Measurements from ENCODE around the gene ETS2.
A peak's percentile ranks its signal among the peaks of the same experiment; 100 is the strongest.

The ETS2 gene

DNA sequence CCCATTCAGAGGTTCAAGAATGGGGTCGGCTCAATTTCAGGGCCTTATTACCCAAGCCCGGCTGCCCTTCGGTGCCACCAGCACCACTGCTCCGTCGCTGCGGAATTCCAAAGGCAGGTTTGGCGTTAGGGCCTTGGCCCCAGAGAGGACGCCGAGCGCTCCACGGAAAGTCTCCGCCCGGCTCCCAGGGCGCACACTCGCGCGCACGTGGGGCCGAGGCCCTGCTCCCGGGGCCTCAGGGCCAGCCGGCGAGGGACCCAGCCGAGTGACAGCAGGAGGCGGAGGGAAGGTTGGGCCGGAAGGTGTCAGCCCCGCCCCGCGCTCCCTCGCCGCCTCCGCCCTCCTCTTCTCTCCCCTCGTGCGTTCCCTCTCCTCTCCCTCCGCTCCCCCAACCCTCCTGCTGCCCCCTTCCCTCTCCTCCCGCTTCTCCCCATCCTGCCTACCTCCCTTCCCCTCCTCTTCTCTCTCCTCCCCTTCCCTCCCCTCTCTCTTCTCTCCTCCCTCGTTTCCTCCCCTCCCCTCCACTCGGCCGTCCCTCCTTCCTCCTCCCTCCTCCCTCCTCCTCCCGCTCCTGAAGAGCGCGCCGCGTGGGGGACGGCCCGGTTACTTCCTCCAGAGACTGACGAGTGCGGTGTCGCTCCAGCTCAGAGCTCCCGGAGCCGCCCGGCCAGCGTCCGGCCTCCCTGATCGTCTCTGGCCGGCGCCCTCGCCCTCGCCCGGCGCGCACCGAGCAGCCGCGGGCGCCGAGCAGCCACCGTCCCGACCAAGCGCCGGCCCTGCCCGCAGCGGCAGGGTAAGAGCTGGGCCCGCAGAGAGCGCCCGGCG is at the start of gene ETS2:
TSS of gene ETS2 (plus strand) at position 602 of the 825 bp plus-strand sequence. CDS start 4,106 bp downstream, outside the sequence.
- DNase-seq, result peak; percentile 62

DNA sequence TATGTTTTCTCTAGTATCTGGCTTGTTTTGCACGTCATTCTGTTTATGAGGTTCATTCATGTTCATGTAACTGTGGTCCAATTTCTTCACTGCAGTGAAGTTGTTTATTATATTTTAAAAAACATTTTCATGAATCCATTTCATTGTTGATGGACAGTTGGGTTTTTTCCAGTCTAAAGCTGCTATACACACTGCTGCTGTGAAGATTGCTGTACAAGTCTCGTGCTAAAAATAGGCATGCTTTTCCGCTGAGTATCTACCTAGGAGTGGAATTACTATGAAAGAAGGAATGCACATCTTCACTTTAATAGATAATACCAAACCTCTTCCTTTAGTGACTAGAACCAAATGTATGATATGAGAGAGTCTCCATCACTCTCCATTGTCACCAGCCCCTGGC is 49.0 kb upstream of the ETS2 start:
- no peak for DNase-seq

DNA sequence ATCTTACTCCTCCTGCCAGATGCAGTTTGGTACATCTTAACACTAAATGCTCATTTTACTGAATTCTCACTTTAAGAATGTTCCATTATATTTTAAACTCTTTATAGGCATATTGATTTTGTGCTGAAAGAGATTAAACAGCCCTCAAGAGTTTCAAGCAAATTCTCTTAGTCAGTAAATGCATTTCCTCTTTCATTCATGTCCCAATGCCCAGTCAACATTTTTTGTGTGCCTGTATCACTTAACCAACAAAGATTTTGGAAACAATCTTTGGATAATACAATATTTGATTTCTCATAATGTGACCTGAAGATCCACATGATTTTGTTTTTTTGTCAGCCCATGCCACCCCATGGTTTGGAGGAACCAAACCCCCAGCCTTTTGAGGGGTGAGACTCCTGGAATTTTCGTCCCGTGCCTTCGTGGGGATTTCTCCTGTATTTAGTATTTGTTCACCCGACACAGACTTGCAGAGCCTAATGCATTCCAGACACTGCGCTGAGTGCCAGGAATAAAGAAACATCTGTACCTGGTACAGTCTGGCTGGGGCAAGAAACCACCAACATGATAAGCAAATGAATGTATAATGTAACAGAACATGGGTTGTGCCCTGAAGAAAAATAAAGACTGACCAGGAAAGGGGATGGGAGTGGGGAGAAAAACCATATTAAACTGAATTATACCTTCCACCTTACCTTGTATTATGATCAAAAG is 47.1 kb upstream of the ETS2 start:
- no peak for DNase-seq

DNA sequence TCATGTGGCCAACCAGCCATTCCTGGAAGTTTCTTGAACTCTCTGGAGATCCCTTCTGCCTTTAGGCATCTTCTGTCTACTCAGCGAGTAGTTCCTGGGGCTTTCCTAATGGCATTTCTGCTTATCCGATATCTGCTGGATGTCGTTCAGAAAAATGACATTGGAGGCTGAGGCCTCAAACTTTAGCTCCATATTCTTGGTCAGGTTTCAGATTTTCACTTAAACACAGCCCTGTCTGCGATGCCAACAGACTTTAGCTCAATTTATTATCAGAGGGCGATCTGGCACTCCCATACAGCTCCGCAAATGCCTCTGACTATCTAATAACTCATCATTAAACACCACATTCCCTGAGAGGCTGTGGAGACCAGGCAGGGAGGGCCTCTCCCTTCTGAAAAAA is 46.3 kb upstream of the ETS2 start:
- no peak for DNase-seq

- no peak for DNase-seq
Measured at GRCh38 chr21:38760017-38760761, 45.5 kb upstream of the ETS2 start.

DNA sequence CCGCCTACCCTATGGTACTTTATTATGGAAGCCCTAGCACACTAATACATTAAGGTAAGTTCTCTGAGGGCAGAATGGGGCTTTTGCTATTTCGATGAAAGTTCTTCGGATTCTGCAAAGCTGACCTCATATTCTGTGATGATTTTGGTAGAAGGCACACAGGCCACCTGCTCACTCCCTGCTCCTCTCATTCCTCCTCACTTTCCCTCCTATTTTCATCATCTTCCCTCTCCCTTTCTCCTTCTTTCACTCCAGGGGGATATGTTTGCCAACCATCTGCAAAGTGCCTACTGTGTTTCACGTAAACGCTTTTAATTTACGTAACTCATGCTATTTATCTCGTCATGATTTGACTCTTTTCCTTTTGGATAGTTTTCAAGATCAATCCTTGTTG is 45.0 kb upstream of the ETS2 start:
- DNase-seq, result no peak

DNA sequence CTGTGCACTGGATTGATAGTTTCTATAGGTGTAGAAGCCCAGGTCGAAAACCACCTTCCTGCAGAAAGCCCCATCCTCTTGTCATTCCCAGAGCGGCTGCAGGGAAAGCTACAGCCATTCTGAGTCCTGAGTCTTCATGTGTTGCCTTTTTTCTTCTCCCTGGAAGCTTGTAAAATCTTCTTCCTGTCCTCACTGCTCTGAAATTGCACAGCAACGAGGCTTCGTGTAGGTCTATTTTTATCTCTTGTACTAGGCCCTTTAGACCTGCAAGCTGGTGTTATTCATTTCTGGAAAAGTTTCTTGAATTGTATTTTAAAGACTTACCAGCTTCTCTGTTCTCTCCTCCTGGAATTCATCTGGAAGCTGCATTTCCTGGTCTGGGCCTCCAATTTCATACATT is 44.2 kb upstream of the ETS2 start:
- DNase-seq, result no peak

GRCh38 chr21:38765056-38765455 is 40.7 kb upstream of the ETS2 start:
- DNase-seq, result no peak

GRCh38 chr21:38766987-38767722 is 38.6 kb upstream of the ETS2 start:
- peak; percentile 43 for DNase-seq

GRCh38 chr21:38768471-38769063 is 37.2 kb upstream of the ETS2 start:
- DNase-seq, result no peak

DNA sequence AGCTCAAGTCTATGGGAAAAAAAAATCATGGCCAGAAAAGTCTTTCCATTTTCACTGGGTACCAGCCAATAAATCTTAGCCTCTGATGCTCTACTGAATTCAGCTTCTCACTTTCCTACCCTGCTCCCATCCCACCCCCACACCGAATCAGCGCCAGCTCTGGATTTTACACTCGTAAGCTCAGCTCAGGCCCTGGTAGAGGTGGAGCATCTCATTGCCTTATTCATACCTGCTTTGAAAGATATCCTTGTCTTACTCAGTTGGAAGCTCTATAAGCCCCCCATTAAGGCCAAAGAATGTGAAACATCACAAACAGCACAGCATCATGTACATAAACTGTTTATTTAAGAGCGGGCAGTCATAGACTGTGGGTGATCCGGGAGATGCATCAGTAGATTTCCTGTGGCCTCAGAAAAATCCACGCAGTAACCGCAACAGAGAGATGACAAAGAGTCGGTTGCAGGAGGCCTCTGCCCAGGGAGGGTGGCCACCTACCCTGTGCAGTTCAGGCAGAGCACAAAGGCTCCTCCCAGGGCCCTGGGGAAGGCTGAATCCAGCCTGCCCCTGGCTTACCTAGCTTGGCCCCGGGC is 36.4 kb upstream of the ETS2 start:
- DNase-seq, result no peak

DNA sequence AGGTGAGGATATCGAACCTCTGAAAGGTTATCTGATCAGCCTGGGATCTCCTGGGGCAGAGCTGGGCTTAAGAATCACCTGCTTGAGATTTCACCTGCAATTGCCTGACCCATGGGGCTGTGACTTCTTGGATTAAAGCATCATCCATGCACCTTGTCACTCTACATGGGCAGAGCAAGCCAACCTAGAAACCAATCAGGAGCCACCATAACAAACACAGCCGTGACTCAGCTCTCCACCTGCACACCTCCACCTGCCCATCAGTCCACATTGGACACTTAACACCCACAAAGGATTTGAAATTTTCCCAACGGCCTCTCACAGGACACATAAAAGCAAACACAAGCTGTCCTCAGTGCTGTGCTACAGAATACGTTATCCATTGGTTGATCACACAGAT is 35.1 kb upstream of the ETS2 start:
- DNase-seq, result no peak

- no peak for DNase-seq
Measured at GRCh38 chr21:38771536-38771935, 34.2 kb upstream of the ETS2 start.

- DNase-seq, result no peak
Measured at GRCh38 chr21:38772646-38773045, 33.1 kb upstream of the ETS2 start.

GRCh38 chr21:38773099-38774061 is 32.3 kb upstream of the ETS2 start:
- DNase-seq, result no peak

DNA sequence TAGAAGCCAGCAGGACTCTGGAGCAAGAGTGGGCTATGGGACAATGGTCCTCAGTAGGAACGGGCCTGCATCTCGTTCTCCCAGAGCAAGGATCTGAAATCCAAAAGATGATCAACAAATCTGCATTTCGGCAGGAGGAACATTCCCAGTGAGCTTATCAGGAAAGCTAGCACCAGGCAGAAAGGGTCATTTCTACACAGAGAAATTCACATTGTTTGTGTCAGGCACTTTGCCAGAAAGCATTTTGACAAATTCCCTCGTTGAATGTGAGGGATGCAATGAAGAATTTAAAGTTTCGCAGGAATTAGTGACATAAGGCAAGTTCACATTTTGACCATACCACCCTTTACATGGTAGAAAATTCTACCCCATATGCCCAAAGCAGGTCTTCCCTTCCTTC is 31.6 kb upstream of the ETS2 start:
- DNase-seq, result no peak

- no peak for DNase-seq
Measured at GRCh38 chr21:38774586-38775285, 31.0 kb upstream of the ETS2 start.

GRCh38 chr21:38775733-38776132 is 30.0 kb upstream of the ETS2 start:
- DNase-seq, result no peak

GRCh38 chr21:38777015-38777414 is 28.7 kb upstream of the ETS2 start:
- DNase-seq, result no peak

DNA sequence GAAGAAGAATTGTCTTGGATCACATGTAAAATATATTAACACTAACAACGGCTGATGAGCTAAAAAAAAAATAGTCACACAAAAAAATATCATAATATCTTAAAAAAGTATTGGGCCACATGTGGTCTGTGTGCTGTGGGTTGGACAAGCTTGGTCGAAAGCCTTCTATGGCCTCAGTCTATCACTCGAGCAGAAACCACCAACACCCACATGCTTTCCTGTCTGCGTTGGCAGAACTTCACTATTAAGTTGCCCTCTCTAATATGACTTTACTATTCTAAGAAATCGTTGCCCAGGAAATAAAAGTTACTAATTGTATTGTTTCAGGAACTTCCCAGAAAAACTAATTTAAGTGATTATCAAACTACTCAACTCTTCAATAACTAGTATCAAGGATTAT is 28.2 kb upstream of the ETS2 start:
- no peak for DNase-seq

Measured in activated gamma-delta T cell treated with Interleukin-2 at 50 U/mL for 16 hours (primary cell).